GM12891 (cell line): ENCODE data around the gene MAD2L1BP.

Experiments
- PAX5 ChIP-seq: IDR thresholded peaks from 2 replicates; pipeline ENCODE4 v1.6.1; 2011; ENCODE audit warnings: low read length, moderate library complexity, mild to moderate bottlenecking; ENCODE audit not compliant: insufficient read depth, severe bottlenecking
- POLR2A ChIP-seq: IDR thresholded peaks from 2 replicates; pipeline ENCODE4 v1.6.1; 2011; ENCODE audit warnings: low read depth, low read length, control low read depth
- POLR2AphosphoS5 ChIP-seq: IDR thresholded peaks from 2 replicates; pipeline ENCODE4 v1.6.1; 2011; ENCODE audit warnings: low read depth, low read length, control low read depth
- POU2F2 ChIP-seq: IDR thresholded peaks from 2 replicates; pipeline ENCODE4 v1.6.1; 2011; ENCODE audit warnings: low read depth, mild to moderate bottlenecking, control low read depth, low read length, moderate library complexity
- SPI1 ChIP-seq: IDR thresholded peaks from 2 replicates; pipeline ENCODE4 v1.6.1; 2011; ENCODE audit warnings: low read depth, low read length, control low read depth
- TAF1 ChIP-seq: IDR thresholded peaks from 2 replicates; pipeline ENCODE4 v1.6.1; 2011; ENCODE audit warnings: low read depth, low read length, control low read depth

DNA sequence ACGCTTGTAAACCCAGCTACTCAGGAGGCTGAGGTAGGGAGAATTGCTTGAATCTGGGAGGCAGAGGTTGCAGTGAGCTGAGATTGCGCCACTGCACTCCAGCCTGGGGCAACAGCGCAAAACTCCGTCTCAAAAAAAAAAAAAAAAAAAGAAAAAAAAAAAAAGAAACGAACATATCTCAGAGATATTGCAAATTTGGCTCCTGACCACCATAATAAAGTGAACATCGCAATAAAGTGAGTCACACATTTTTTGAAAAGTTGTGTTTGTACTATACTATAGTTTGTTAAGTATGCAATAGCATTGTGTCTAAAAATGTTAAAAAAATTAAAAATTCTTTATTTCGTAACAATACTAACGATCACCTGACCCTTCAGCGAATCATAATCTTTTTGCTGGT lies 22.5 kb downstream of the MAD2L1BP start:
- no peak for TF ChIP-seq POLR2A
- no peak for TF ChIP-seq TAF1
- TF ChIP-seq POLR2AphosphoS5, result no peak
- TF ChIP-seq SPI1, result no peak
- TF ChIP-seq PAX5, result no peak
- no peak for TF ChIP-seq POU2F2
